IMR-90 (cell line): Measurements from ENCODE around the gene NDC80. TPM values are rescaled to one million over a fixed set of nuclear protein-coding genes. Genes with fewer than 3 reads are reported as not detected.

ENCODE experiments used
- ATAC-seq: fragments of 200-7000 bp; cut with Tn5 transposase; 2 replicates; pipeline ENCODE4 v1.9.1; 2020; ENCODE audit warnings: low read depth, mild to moderate bottlenecking, moderate library complexity
- BruUV-seq: library from RNA; stranded (reverse); fragments of 400-500 nt; replicated peaks from 2 replicates; lab custom pipeline; 2021; lab: Mats Ljungman, UMichigan
- CTCF ChIA-PET: fragments of 300-600 bp; formaldehyde crosslinking; extraction: SDS; loops from one replicate; lab custom pipeline; 2021; ENCODE audit warnings: antibody characterized with exemption; lab: Yijun Ruan, JAX
- POLR2A ChIA-PET: fragments of 300-600 bp; sonication (Branson Sonifier 250); formaldehyde crosslinking; loops from one replicate; lab custom pipeline; 2022; ENCODE audit warnings: antibody characterized with exemption; ENCODE audit not compliant: unreplicated experiment; lab: Charles Lee
- DNase-seq: peaks from one replicate; pipeline ENCODE4 v3.0.0; 2013
- H2AFZ ChIP-seq: replicated peaks from 2 replicates; pipeline ENCODE3; 2013; ENCODE audit warnings: low read length, mild to moderate bottlenecking; ENCODE audit not compliant: poor library complexity
- H2AK5ac ChIP-seq: 2 replicates; pipeline ENCODE4 v1.6.1; 2013; ENCODE audit warnings: low read depth, low read length, inconsistent platforms
- H2AK9ac ChIP-seq: replicated peaks from 2 replicates; pipeline ENCODE3; 2013; ENCODE audit warnings: mild to moderate bottlenecking, low read depth, low read length, moderate library complexity; ENCODE audit not compliant: poor library complexity
- H2BK120ac ChIP-seq: 2 replicates; pipeline ENCODE4 v1.6.1; 2013; ENCODE audit warnings: low read depth, low read length, inconsistent platforms
- H2BK15ac ChIP-seq: 3 replicates; pipeline ENCODE4 v1.6.1; 2013; ENCODE audit warnings: low read depth, low read length, inconsistent platforms
- H2BK20ac ChIP-seq: 2 replicates; pipeline ENCODE4 v1.6.1; 2013; ENCODE audit warnings: low read depth, mild to moderate bottlenecking, inconsistent platforms, low read length, moderate library complexity
- H2BK5ac ChIP-seq: 2 replicates; pipeline ENCODE4 v1.6.1; 2013; ENCODE audit warnings: mild to moderate bottlenecking, low read depth, low read length, inconsistent platforms; ENCODE audit not compliant: poor library complexity, severe bottlenecking
- H3K14ac ChIP-seq: replicated peaks from 2 replicates; pipeline ENCODE4 v1.6.1; 2013; ENCODE audit warnings: low read depth, low read length, inconsistent platforms
- H3K18ac ChIP-seq: 2 replicates; pipeline ENCODE4 v1.6.1; 2013; ENCODE audit warnings: low read depth, low read length, control low read depth
- H3K23ac ChIP-seq: 2 replicates; pipeline ENCODE4 v1.6.1; 2013; ENCODE audit warnings: low read depth, low read length, inconsistent platforms
- H3K27ac ChIP-seq: 2 replicates; pipeline ENCODE4 v1.5.1; 2013; ENCODE audit warnings: mild to moderate bottlenecking, control low read depth, low read length; ENCODE audit not compliant: insufficient read depth
- H3K27me3 ChIP-seq: 2 replicates; pipeline ENCODE4 v1.6.1; 2013; ENCODE audit warnings: low read length; ENCODE audit not compliant: control insufficient read depth, insufficient read depth
- H3K36me3 ChIP-seq: 2 replicates; pipeline ENCODE4 v1.6.1; 2013; ENCODE audit warnings: low read length, mixed read lengths; ENCODE audit not compliant: control insufficient read depth, insufficient read depth
- H3K4ac ChIP-seq: 2 replicates; pipeline ENCODE4 v1.6.1; 2013; ENCODE audit warnings: low read depth, low read length, inconsistent platforms
- H3K4me1 ChIP-seq: 2 replicates; pipeline ENCODE4 v1.6.1; 2013; ENCODE audit warnings: low read length, mixed read lengths; ENCODE audit not compliant: control insufficient read depth, insufficient read depth
- H3K4me2 ChIP-seq: 2 replicates; pipeline ENCODE4 v1.6.1; 2013; ENCODE audit warnings: low read depth, mild to moderate bottlenecking, control low read depth, low read length, moderate library complexity
- H3K4me3 ChIP-seq: 2 replicates; pipeline ENCODE4 v1.5.1; 2013; ENCODE audit warnings: low read depth, mild to moderate bottlenecking, control low read depth, low read length, moderate library complexity; ENCODE audit not compliant: insufficient read depth
- H3K56ac ChIP-seq: 2 replicates; pipeline ENCODE4 v1.6.1; 2013; ENCODE audit warnings: low read length, inconsistent platforms; ENCODE audit not compliant: insufficient read depth; ENCODE audit errors: extremely low read depth
- H3K79me1 ChIP-seq, 2 experiments: 2 replicates each; pipeline ENCODE4 v1.6.1; 2013; ENCODE audit warnings: low read length in 2 of 2, inconsistent platforms in 1 of 2, low read depth in 1 of 2
- H3K9ac ChIP-seq: 2 replicates; pipeline ENCODE4 v1.6.1; 2013; ENCODE audit warnings: low read depth, low read length, control low read depth
- H3K9me1 ChIP-seq: 2 replicates; pipeline ENCODE4 v1.6.1; 2013; ENCODE audit warnings: low read length, inconsistent platforms; ENCODE audit not compliant: insufficient read depth
- H3K9me3 ChIP-seq: 2 replicates; pipeline ENCODE4 v1.6.1; 2013; ENCODE audit warnings: low read length; ENCODE audit not compliant: control insufficient read depth, insufficient read depth
- H4K20me1 ChIP-seq: 2 replicates; pipeline ENCODE4 v1.6.1; 2013; ENCODE audit warnings: low read length, inconsistent platforms; ENCODE audit not compliant: insufficient read depth
- H4K5ac ChIP-seq: 2 replicates; pipeline ENCODE4 v1.6.1; 2013; ENCODE audit warnings: mild to moderate bottlenecking, low read depth, low read length, control low read depth
- H4K8ac ChIP-seq, 2 experiments: 2 replicates each; pipeline ENCODE4 v1.6.1; 2013; ENCODE audit warnings: low read depth in 2 of 2, low read length in 2 of 2, control low read depth in 1 of 2, inconsistent platforms in 1 of 2
- H4K91ac ChIP-seq: 2 replicates; pipeline ENCODE4 v1.6.1; 2013; ENCODE audit warnings: low read depth, low read length, inconsistent platforms; ENCODE audit not compliant: insufficient read depth
- BHLHE40 ChIP-seq: fragments of 150-350 bp; IDR thresholded peaks from 2 replicates; pipeline ENCODE4 v1.6.1; 2016; ENCODE audit warnings: mild to moderate bottlenecking, low read depth, low read length
- CEBPB ChIP-seq: IDR thresholded peaks from 2 replicates; pipeline ENCODE4 v1.6.1; 2012; ENCODE audit warnings: low read depth, low read length, improper control_type of control experiment
- CTCF ChIP-seq: conservative IDR thresholded peaks from 2 replicates; pipeline ENCODE4 v1.5.1; 2012; ENCODE audit warnings: mild to moderate bottlenecking, low read depth, low read length, improper control_type of control experiment
- ELK1 ChIP-seq: fragments of 150-350 bp; IDR thresholded peaks from 2 replicates; pipeline ENCODE4 v1.6.1; 2016; ENCODE audit warnings: low read depth, mild to moderate bottlenecking, low read length, moderate library complexity, borderline replicate concordance
- FOS ChIP-seq: fragments of 150-350 bp; IDR thresholded peaks from 2 replicates; pipeline ENCODE4 v1.6.1; 2016; ENCODE audit warnings: low read depth, low read length
- MAFK ChIP-seq: IDR thresholded peaks from 2 replicates; pipeline ENCODE4 v1.6.1; 2012; ENCODE audit warnings: low read depth, low read length, improper control_type of control experiment
- MAZ ChIP-seq: IDR thresholded peaks from 2 replicates; pipeline ENCODE4 v1.6.1; 2012; ENCODE audit warnings: low read depth, mild to moderate bottlenecking, low read length, improper control_type of control experiment, moderate library complexity, borderline replicate concordance
- NFE2L2 ChIP-seq: fragments of 150-350 bp; IDR thresholded peaks from 2 replicates; pipeline ENCODE4 v1.6.1; 2016; ENCODE audit warnings: low read depth, mild to moderate bottlenecking, low read length
- POLR2A ChIP-seq: IDR thresholded peaks from 2 replicates; pipeline ENCODE4 v1.6.1; 2012; ENCODE audit warnings: mild to moderate bottlenecking, low read depth, low read length
- RAD21 ChIP-seq: IDR thresholded peaks from 2 replicates; pipeline ENCODE4 v1.6.1; 2012; ENCODE audit warnings: low read length, improper control_type of control experiment
- RCOR1 ChIP-seq: IDR thresholded peaks from 2 replicates; pipeline ENCODE4 v1.6.1; 2012; ENCODE audit warnings: mild to moderate bottlenecking, low read length, improper control_type of control experiment; ENCODE audit not compliant: insufficient replicate concordance
- RFX5 ChIP-seq: IDR thresholded peaks from 2 replicates; pipeline ENCODE4 v1.8.0; 2012; ENCODE audit warnings: low read depth, mild to moderate bottlenecking, low read length, moderate library complexity
- SMC3 ChIP-seq: fragments of 150-350 bp; IDR thresholded peaks from 2 replicates; pipeline ENCODE4 v1.6.1; 2016; ENCODE audit warnings: low read depth, mild to moderate bottlenecking, antibody characterized with exemption, low read length, moderate library complexity
- USF2 ChIP-seq: fragments of 150-350 bp; IDR thresholded peaks from 2 replicates; pipeline ENCODE4 v1.6.1; 2017; ENCODE audit warnings: mild to moderate bottlenecking, antibody characterized with exemption, low read length, low read depth
- WGBS, 2 experiments: methylation state at CpG; one replicate each; pipeline versions ENCODE4 v1.1.5 to v1.1.7; 2013; ENCODE audit warnings: missing lambda C conversion rate in 2 of 2; ENCODE audit not compliant: insufficient read length in 1 of 2; ENCODE audit errors: extremely low coverage in 2 of 2; 5-methylcytosine and 5-hydroxymethylcytosine counted together
- dilution Hi-C: fragments of 300-500 bp; cut with HindIII; formaldehyde crosslinking; loops from one replicate; pipeline ENCODE4 v1.14.3; 2018; ENCODE audit warnings: low sequenced_read_pairs; ENCODE audit not compliant: unreplicated experiment
- in situ Hi-C: fragments of 300-500 bp; cut with MboI; formaldehyde crosslinking; loops from 3 replicates; pipeline ENCODE4 v1.14.3; 2019; ENCODE audit warnings: low sequenced_read_pairs, inconsistent platforms, mixed read lengths
- intact Hi-C: fragments of 100-400 bp; cut with micrococcal nuclease; formaldehyde crosslinking; loops from 2 replicates; pipeline ENCODE4 v1.10.0; 2022
- polyA plus RNA-seq, 3 experiments: library from polyadenylated mRNA; depleted of rRNA; stranded (reverse); fragments of >200 nt; gene quantifications; 2 replicates each; pipeline ENCODE4 v1.2.3, GENCODE V29; 2012; ENCODE audit warnings: low replicate concordance in 1 of 3
- total RNA-seq: library from RNA; depleted of rRNA; stranded (reverse); fragments of >200 nt; gene quantifications from 2 replicates; pipeline ENCODE4 v1.2.3, GENCODE V29; 2012

Gene NDC80
- total and polyA plus RNA-seq, 2 of the 4 experiments (the other 2 are of a cell fraction), result 11.8 to 15.5 TPM

- H2AK9ac ChIP-seq, result peak overlapping the region; percentile 95
- peak overlapping the region; percentile 81 for H3K27ac ChIP-seq
- peak overlapping the region; percentile 44 to 80 for H4K8ac ChIP-seq
- dilution Hi-C loops (no loop called here), intact Hi-C loops (loop anchor here (2.0 kb wide), 2 partner anchors 16 to 82 kb away; no protein-coding TSS in a partner anchor), in situ Hi-C loops (no loop called here)
- H4K91ac ChIP-seq, result no peak overlapping the region
- H2BK20ac ChIP-seq, result peak overlapping the region; percentile 35; the same call in 1 of the 2 replicates
- peak overlapping the region; percentile 88 for H3K23ac ChIP-seq
- H3K4me1 ChIP-seq, result peaks cover 5% of the 10 kb centered on the region
- ChIA-PET CTCF (interaction anchor here (1.2 kb wide), 1 partner anchor 12 kb away, joined by 5 read pairs; no protein-coding TSS in a partner anchor), POLR2A (no interaction called here)
- H3K79me1 ChIP-seq, result peaks cover 0 to 7% of the 10 kb centered on the region in 2 experiments; a peak in 1 of 4 replicates
- DNase-seq (peak; percentile 3), ATAC-seq (no peak)
- peak overlapping the region; percentile 91 for H3K4me3 ChIP-seq
- peak overlapping the region; percentile 56 for H2BK5ac ChIP-seq
- no peaks in the 10 kb centered on the region for H3K9me3 ChIP-seq
- no peaks in the 10 kb centered on the region for H3K36me3 ChIP-seq
- H4K20me1 ChIP-seq, result peaks cover 25% of the 10 kb centered on the region
- H3K4ac ChIP-seq, result peak overlapping the region; percentile 48; the same call in 1 of the 2 replicates
- peak overlapping the region; percentile 24; the same call in 1 of the 2 replicates for H3K18ac ChIP-seq
- TSS peak; percentile 51 for BruUV-seq
- peak overlapping the region; percentile 31; the same call in 1 of the 3 replicates for H2BK15ac ChIP-seq
- WGBS, 2 experiments, result 20% methylated on average over 1 of the region's 13 CpGs; no CpG with 5 or more reads in 1 of the 2 experiments
- H2BK120ac ChIP-seq, result 0 out of 2 replicates have a peak overlapping the region, but pooled peaks have one; percentile 41
- H3K56ac ChIP-seq, result peak overlapping the region; percentile 37; the same call in 1 of the 2 replicates
- H3K27me3 ChIP-seq, result no peaks in the 10 kb centered on the region
- H3K9ac ChIP-seq, result peak overlapping the region; percentile 80
- peak overlapping the region; percentile 46 for H4K5ac ChIP-seq
- peak overlapping the region; percentile 31 for H3K14ac ChIP-seq
- H3K4me2 ChIP-seq, result peak overlapping the region; percentile 91
- peak overlapping the region; percentile 98 for H2AFZ ChIP-seq
- no peak overlapping the region for H2AK5ac ChIP-seq
- H3K9me1 ChIP-seq, result peaks cover 3% of the 10 kb centered on the region; the same call in 1 of the 2 replicates
- TF ChIP-seq MAFK (no peak), NFE2L2 (no peak), RAD21 (no peak), BHLHE40 (no peak), POLR2A (no peak), CTCF (no peak), RFX5 (no peak), ELK1 (no peak), RCOR1 (no peak), SMC3 (no peak), USF2 (no peak), FOS (no peak), CEBPB (no peak), MAZ (no peak)
Observed at GRCh38 chr18:2654169-2654927, 83.0 kb downstream of the NDC80 start.
